A673 (cell line): ENCODE results near the gene ITPR2.

Experiments used
- CTCF ChIP-seq: fragments of 300-800, 200-600 bp; sonication (generic); conservative IDR thresholded peaks from 2 replicates; pipeline ENCODE4 v1.5.1; 2017; ENCODE audit warnings: low read depth, mild to moderate bottlenecking, antibody characterized with exemption, low read length, moderate library complexity, mixed read lengths
- EZH2 ChIP-seq: fragments of 200-600 bp; sonication (generic); IDR thresholded peaks from 2 replicates; pipeline ENCODE4 v1.6.1; 2017; ENCODE audit warnings: borderline replicate concordance, low read depth, mild to moderate bottlenecking, mixed read lengths, antibody characterized with exemption, low read length; ENCODE audit not compliant: poor library complexity, severe bottlenecking

- no peak for TF ChIP-seq CTCF
- no peak for TF ChIP-seq EZH2
Measured at GRCh38 chr12:26808766-26809476, 24.1 kb downstream of the ITPR2 start.
